GM19468 (cell line): ENCODE measurements around the gene PLSCR2.
"Not testable (repeated sequence)": the region's sequence is repeated elsewhere in the genome, so short reads cannot be mapped to it uniquely, and the experiment has no call there.

Experiments used
- ATAC-seq: cut with Tn5 transposase; IDR thresholded peaks from one replicate; pipeline ENCODE4 v1.9.1; 2021; ENCODE audit warnings: mild to moderate bottlenecking, moderate library complexity, moderate number of reproducible peaks; ENCODE audit not compliant: unreplicated experiment; ENCODE audit errors: extremely low read depth

PLSCR2 gene

DNA sequence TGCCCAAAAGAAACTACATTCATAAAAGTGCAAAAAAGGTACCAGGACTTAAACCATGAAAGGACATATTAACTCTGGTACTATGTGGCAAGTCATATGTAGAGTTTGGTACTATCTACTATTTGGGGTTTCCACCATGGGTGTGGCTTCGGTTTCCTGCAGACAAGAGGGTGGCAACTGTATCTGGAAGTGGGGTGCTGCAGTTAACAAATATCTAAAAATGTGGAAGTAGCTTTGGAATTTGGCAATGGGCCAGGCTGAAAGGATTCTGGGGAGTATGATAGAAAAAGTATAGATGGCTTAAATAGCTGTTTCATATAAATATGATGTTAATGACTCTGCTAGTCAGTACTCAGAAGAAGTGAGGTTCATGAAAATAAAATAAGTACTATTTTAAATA lies 44.0 kb downstream of the PLSCR2 start:
- no peak for ATAC-seq

GRCh38 chr3:146421819-146422759 lies 47.3 kb downstream of the PLSCR2 start:
- ATAC-seq: no peak

- no peak for ATAC-seq
These were observed 53.0 kb downstream of the PLSCR2 start for GRCh38 chr3:146416366-146416765.

DNA sequence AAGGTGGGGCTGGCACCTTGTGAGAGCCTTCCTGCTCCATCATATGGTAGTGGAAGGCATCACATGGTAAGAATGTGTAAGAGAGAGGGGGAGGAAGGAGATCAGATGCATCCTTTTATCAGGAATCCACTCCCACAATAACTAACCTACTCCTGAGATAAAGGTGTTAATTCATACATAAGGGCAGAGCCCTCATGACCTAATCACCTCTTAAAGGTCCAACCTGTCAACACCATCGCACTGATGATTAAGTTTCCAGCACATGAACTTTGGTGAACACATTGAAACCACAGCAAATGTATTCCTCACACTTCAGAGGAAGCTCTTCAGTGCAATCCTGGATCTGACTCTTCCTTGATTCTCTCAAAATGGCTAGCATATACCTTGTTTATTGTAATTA lies 55.4 kb downstream of the PLSCR2 start:
- ATAC-seq: no peak

- ATAC-seq: not testable (repeated sequence)
These were observed 56.6 kb downstream of the PLSCR2 start for GRCh38 chr3:146412711-146413110.

DNA sequence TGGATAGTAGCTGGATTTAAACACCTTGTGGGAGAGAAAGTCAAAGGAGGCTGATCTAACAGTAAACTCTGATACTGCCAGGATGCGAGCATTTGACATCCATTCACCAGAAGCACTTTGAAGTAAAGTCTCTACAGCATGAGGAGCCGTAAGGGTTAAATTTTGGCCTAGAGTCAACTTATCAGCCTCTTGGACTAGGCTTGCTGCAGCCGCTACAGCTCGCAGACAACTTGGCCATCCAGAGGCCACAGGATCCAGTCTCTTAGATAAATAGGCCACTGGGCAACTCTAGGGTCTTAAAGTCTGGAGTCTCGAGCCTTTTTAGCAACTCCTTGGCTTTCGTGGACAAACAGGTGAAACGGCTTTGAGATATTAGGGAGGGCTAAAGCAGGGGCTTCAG lies 61.4 kb downstream of the PLSCR2 start:
- no peak for ATAC-seq

DNA sequence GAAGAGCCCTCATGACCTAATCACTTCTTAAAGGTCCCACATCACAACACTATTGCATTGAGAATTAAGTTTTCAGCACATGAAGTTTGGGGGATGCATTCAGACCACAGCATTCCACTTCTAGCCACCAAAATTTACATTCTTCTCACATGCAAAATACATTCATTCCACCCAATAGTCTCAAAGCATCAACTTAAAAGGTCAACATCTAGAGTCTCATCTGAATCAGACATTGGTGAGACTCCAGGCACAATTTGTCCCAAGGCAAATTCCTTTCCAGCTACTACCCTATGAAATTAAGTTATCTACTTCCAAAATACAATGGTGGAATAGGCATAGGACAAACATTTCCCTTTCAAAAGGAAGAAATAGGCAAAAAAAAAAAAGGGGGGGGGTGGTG lies 64.9 kb downstream of the PLSCR2 start:
- no peak for ATAC-seq

GRCh38 chr3:146403792-146404191 lies 65.6 kb downstream of the PLSCR2 start:
- ATAC-seq: no peak

DNA sequence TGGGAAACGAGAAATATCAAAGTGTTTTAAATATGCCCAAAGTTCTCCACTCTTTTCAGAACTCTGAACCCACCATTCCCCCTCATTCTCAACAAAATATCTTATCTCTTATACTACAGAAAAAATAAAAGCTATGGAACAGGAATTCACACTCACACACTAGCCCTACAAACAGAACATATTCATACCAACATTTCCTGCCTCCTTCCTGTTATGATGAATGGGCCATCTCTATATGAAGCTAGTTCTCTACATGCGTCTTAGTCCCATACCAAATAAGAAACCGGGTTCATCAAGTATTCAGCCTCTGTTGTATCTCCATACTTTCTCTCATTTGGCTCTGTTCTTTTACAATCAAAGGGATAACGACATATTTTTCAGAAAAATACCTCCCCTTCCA lies 72.6 kb downstream of the PLSCR2 start:
- ATAC-seq: no peak

GRCh38 chr3:146395164-146395563 lies 74.2 kb downstream of the PLSCR2 start:
- ATAC-seq: no peak

DNA sequence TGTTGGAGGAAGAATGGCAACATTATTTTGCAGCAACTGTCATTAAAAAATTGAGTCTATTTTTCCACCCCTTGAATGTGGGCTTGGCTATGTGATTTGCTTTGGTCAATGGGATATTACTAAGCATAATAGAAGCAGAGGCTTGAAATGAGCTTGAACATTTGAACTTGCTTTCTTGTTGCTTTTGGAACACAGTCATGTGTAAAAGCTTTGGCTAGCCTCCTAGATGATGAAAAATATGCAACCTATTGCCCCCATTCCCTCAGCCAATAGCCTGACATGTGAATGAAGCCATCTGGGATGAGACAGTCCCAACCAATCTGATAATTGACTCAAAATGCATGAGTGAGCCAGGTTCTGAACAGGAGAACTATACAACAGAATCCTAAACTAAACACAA lies 78.4 kb downstream of the PLSCR2 start:
- ATAC-seq: no peak

GRCh38 chr3:146390006-146390772 lies 79.2 kb downstream of the PLSCR2 start:
- ATAC-seq: no peak

- no peak for ATAC-seq
These were observed 81.8 kb downstream of the PLSCR2 start for GRCh38 chr3:146387566-146387965.

GRCh38 chr3:146386936-146387335 lies 82.4 kb downstream of the PLSCR2 start:
- ATAC-seq: no peak

GRCh38 chr3:146384786-146385185 lies 84.6 kb downstream of the PLSCR2 start:
- no peak for ATAC-seq
